SH-SY5Y (cell line): ENCODE results near the gene SLC41A1.

Experiments used
- GATA2 ChIP-seq: IDR thresholded peaks from 2 replicates; pipeline ENCODE4 v1.6.1; 2011; ENCODE audit warnings: mild to moderate bottlenecking, low read depth, low read length
- GATA3 ChIP-seq: IDR thresholded peaks from 2 replicates; pipeline ENCODE4 v1.6.1; 2011; ENCODE audit warnings: low read depth, mild to moderate bottlenecking, low read length, moderate library complexity

Gene SLC41A1

DNA sequence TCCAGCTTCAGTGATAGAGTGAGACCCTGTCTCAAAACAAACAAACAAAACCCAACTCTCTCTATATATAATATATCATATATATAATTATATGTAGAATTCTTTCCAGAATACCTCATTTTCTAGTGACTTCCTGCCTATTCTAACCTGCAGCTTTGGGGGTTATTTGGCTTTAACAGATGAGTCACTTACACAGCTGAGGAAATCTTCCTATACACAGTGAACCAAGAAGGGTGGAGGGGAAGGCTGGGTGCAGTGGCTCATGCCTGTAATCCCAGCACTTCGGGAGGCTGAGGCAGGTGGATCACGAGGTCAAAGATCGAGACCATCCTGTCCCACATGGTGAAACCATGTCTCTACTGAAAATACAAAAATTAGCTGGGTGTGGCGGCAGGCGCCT lies 47.0 kb downstream of the SLC41A1 start:
- TF ChIP-seq GATA2 = no peak
- no peak for TF ChIP-seq GATA3

- TF ChIP-seq GATA3 = no peak
These were observed 48.4 kb downstream of the SLC41A1 start for GRCh38 chr1:205764578-205764977.

DNA sequence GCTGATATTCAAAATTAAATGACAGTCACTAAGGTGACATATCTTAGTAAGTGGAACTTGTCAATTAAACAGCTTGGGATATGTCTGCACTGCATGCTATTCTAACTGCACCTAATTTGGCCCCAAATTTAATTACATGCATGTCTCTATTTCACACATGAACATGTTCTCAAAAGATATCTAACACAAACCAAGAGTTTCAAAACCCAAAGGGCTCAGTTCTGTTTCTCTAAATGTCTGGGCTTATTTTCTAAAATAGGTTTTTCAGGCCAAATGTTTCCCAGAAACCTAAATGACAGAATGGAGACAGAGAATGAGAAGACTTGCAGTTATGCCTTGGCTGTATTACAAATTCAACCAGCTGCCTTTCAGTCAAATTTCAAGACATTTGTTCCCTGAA lies 49.0 kb downstream of the SLC41A1 start:
- no peak for TF ChIP-seq GATA2
- no peak for TF ChIP-seq GATA3

GRCh38 chr1:205760606-205761005 lies 52.4 kb downstream of the SLC41A1 start:
- no peak for TF ChIP-seq GATA2
- no peak for TF ChIP-seq GATA3

- TF ChIP-seq GATA2 (no peak), GATA3 (no peak)
These were observed 56.4 kb downstream of the SLC41A1 start for GRCh38 chr1:205756552-205756951.

DNA sequence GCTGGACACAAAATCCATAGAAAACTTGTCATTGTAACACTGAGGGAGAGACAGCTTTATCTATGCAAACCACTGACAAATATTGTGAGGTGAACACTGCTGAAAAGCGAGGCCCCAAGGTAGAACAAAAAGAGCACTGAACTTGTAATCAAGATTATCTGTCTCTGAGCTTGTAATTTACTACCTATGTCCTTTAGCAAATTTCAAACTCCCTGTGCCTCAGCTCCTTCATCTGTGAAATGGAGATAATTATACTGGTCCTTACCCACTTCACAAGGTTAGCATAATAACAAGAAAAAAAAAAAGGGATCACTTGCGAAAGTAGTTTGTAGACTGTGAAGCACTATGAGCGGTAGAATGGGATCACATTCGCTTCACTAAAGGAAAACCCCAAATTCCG lies 58.1 kb downstream of the SLC41A1 start:
- no peak for TF ChIP-seq GATA2
- TF ChIP-seq GATA3 = no peak

DNA sequence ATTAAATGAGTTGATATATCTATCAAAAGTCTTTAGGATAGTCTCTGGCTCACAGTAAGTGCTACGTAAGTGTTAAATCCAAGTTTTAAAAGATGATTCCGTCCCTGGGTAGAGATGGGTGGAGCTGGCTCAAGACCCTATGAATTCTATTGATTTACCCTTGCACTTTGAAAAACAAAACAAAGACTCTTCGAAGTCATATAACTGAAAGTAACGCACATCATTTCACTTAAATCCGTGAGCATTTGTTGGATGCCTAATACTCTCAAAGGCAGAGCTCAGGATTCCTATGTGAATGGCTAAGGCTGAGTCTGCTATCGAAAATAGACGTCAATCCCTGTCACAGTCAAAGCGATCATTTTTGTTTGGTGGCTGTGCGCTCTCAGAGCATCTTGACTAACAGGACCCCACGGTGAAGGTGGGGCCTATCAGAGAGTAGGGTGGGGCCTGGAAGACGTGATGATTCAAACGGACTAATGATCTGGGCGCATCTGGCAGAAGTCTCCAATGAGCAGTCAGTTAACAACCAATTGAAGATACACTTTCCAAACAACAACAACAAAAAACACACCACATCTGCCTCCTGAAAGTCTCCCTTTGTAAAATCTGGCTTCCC lies 61.9 kb downstream of the SLC41A1 start:
- TF ChIP-seq GATA3 (no peak), GATA2 (no peak)

GRCh38 chr1:205750138-205751035 lies 62.6 kb downstream of the SLC41A1 start, which contains the start of gene NUCKS1:
TSS of gene NUCKS1 (minus strand) at chr1:205750182. CDS start at chr1:205749973, 209 bp downstream.
- TF ChIP-seq GATA3 (no peak), GATA2 (no peak)

DNA sequence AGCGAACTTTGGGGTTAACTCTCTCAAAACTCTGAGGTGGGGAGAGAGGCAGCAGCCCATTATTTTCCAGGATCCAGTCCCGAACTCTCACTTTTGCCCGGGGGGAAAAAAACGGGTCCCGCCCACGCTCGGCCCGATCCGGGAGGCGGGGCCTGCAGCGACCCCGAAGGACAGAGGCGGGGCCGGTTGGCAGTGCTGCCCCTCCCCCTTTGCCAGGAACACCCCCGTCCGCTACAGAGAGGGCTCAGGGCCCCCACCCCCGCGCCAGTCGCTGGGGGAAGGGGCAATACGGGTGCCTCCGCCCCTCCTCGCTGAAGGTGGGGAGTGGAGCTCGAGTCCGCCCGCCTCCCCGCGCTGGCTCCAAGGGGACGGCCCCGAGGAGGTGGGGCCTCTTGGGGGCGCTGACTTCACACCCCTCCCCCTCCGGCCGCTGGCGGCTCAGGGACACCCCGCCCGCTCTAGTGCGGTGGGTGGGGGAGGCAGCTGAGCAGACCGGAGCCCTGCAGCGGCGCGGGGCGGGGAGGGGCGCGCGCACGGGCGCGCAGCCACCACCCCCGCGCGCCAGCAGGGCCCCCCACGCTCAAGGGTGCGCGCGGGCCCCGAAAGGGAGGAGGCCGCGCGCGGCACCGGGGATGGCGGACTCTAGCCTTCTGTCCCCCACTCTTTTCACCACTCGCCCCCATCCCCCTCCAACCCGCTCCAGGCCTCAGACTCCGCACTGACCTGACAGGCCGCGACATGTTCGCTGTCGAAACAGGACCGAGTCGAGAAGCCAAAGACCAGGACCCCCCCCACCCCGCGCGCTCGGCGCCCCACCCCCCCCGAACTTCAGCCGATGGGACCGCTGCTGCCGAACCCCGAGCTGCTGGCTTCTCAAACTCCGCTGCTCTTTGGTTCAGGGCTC lies 63.5 kb downstream of the SLC41A1 start:
- TF ChIP-seq GATA2 (no peak), GATA3 (no peak)

DNA sequence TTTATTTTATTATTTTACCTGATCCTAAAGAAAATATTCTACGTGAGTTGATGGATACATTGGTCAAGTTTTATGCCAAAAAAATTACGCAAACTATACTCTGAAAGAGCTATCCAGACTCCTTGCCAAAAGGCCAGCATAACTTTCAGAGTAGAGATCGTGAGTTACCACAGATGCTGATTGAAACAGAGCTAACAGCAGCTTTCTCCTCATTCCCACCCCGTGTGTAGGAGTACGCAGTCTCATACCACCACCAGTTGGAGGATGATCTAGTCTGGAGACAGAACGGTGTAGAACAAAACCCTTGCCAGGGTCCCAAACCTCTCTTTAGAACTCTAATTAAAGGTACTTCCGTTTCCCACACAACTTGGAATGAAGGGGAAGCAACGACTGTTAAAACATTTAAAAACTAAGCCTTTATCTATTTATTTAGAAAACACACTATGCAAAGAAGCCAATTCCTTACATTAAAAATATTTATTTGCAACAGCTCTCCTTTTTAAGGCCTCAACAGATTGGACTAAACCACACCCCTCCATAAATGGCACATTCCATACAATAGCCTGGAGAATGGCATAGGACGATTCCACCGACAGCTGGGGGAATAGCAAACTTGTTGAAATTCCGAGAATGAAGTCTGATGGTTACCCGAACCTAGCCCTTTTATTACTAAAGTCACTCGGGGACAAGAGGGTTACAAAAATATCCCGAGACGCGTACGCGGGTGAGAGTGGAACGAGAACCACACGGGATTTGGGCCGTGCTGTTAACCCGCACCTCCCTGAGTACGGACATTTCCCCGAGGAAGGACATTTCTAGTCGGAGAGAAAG lies 64.4 kb downstream of the SLC41A1 start:
- TF ChIP-seq GATA2 (no peak), GATA3 (no peak)

- TF ChIP-seq GATA3 (no peak), GATA2 (no peak)
These were observed 66.1 kb downstream of the SLC41A1 start for GRCh38 chr1:205746757-205747412.

DNA sequence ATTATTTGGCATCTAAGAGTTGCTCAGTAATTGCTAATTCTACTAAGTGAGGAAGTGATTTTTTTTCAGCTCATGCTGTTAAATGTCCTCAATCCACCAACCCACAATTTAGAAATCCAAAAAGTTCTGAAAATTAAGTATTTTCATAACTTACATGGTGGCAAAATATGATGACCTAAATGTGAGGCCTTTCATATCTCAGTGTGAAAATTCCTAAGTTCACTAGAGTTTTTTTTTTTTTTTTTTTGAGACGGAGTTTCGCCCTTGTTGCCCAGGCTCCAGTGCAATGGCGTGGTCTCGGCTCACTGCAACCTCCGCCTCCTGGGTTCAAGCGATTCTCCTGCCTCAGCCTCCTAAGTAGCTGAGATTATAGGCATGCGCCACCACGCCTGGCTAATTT lies 68.6 kb downstream of the SLC41A1 start:
- TF ChIP-seq GATA2 = no peak
- no peak for TF ChIP-seq GATA3

- no peak for TF ChIP-seq GATA3
- TF ChIP-seq GATA2 = no peak
These were observed 69.0 kb downstream of the SLC41A1 start for GRCh38 chr1:205743977-205744376.
